Erythroblast (primary cell): Measurements from ENCODE around the gene SLC7A14.

Source experiments
- GATA1 ChIP-seq: IDR thresholded peaks from 2 replicates; pipeline ENCODE4 v1.6.1; 2011; ENCODE audit warnings: low read depth, mild to moderate bottlenecking, control low read depth, low read length, moderate library complexity
- POLR2A ChIP-seq: IDR thresholded peaks from 2 replicates; pipeline ENCODE4 v1.6.1; 2011; ENCODE audit warnings: mild to moderate bottlenecking, low read length

DNA sequence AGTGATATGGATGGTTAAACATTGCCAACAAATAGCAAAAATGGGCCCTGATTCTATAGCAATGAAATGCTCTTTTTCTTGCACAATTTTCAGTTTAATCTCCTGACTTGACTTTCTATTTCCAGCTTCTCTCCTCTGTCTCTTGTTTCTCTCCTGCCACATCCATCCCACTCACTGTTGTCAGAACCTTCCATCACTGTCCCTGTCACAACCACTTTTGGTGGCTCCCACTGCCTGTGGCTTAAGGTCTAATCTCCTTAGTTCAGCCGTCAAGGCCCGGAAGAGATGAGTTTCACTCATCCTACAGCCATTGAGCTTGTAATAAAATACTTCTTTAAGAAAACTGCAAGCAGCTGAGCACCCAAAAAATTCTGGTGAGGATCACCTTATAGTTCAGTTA is 19.5 kb downstream of the SLC7A14 start:
- TF ChIP-seq POLR2A (no peak), GATA1 (no peak)
